ES-I3 (cell line): ENCODE data around the gene ZNF568.

Experiments used
- H3K36me3 ChIP-seq: 2 replicates; pipeline ENCODE4 v1.6.1; 2013; ENCODE audit warnings: mild to moderate bottlenecking, low read length, control low read depth, moderate library complexity; ENCODE audit not compliant: insufficient read depth
- H3K4me1 ChIP-seq: 2 replicates; pipeline ENCODE4 v1.6.1; 2013; ENCODE audit warnings: mild to moderate bottlenecking, control low read depth, low read length; ENCODE audit not compliant: insufficient read depth
- H3K9ac ChIP-seq: 2 replicates; pipeline ENCODE4 v1.6.1; 2013; ENCODE audit warnings: low read depth, mild to moderate bottlenecking, low read length, moderate library complexity
- H3K9me3 ChIP-seq: 2 replicates; pipeline ENCODE4 v1.6.1; 2013; ENCODE audit warnings: mild to moderate bottlenecking, low read length, moderate library complexity; ENCODE audit not compliant: control insufficient read depth, insufficient read depth

The ZNF568 gene

DNA sequence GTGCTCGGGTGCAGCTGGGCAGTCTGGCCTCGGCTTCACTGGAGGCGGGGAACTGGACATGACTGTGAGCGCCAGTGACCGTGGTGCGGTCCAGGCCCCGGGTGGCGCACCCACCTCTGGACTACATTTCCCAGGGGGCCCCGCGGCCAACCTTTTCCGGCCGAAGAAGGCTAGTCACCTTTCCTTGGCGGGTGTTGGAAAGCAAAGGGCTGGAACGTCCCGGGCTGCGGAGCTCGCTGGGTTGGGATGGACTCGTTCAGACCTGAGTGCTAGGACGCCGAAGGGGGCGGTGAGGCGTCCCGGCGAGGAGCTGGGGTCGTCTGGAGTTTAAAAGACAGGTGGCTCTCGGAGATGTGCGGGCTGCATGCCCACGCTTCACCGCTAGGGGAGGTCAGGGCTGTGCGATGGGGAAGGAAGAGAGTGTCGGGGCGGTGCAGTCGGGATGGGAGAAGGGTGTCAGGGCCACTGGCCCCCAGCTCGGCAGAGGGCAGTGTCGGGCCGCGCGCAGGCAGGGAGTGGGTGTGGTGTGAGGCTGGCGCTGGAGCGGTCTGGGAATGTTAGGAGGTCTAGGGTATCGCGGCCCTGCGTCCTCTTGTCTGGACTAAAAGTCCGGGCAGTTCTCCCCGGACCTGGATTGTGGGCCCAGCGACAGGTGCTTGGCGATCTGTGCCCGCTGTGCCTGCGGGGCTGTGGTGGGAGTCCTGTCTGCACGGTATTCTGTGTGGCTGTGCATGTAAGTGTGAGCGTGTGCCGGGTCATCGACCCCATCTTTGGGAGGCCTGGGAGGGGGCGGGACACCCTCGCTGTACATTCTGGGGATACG lies 57.1 kb downstream of the ZNF568 start:
- Histone ChIP-seq H3K9me3 (no peaks in the 10 kb centered on the region), H3K4me1 (no peaks in the 10 kb centered on the region), H3K36me3 (no peaks in the 10 kb centered on the region), H3K9ac (peak overlapping the region; percentile 67)

GRCh38 chr19:36973844-36974195 lies 57.7 kb downstream of the ZNF568 start:
- Histone ChIP-seq H3K9ac (peak overlapping the region; percentile 67), H3K4me1 (no peaks in the 10 kb centered on the region), H3K36me3 (no peaks in the 10 kb centered on the region), H3K9me3 (no peaks in the 10 kb centered on the region)

DNA sequence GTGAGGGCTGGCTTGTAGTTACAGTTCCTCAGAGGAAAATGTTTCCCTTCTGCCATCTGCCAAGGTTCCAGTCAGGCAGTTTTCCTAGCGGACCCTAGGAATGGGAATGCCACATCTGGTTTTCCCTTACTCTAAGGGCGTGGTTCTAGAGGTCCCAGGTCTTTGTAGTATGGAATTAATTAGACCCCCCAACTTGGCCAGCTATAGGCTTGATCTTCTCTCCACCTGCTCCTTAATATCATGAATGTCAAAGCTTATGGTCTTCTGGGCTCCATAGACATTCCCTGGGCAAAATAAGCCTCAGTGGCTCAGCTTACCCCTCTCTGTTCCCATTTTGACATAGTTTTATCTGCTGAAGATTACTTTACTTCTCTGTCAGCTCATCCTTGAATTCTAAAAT lies 70.0 kb downstream of the ZNF568 start:
- H3K9ac ChIP-seq = no peak overlapping the region
- peaks cover 2% of the 10 kb centered on the region; the same call in 1 of the 2 replicates for H3K9me3 ChIP-seq
- H3K36me3 ChIP-seq = no peaks in the 10 kb centered on the region; the same call in 1 of the 2 replicates
- H3K4me1 ChIP-seq = no peaks in the 10 kb centered on the region

- H3K4me1 ChIP-seq = no peaks in the 10 kb centered on the region
- peaks cover 2% of the 10 kb centered on the region; the same call in 1 of the 2 replicates for H3K9me3 ChIP-seq
- H3K36me3 ChIP-seq = no peaks in the 10 kb centered on the region; the same call in 1 of the 2 replicates
- H3K9ac ChIP-seq = no peak overlapping the region
Measured at GRCh38 chr19:36986601-36987000, 70.5 kb downstream of the ZNF568 start.

GRCh38 chr19:36987091-36987490 lies 71.0 kb downstream of the ZNF568 start:
- no peaks in the 10 kb centered on the region for H3K4me1 ChIP-seq
- peaks cover 2% of the 10 kb centered on the region; the same call in 1 of the 2 replicates for H3K9me3 ChIP-seq
- no peaks in the 10 kb centered on the region; the same call in 1 of the 2 replicates for H3K36me3 ChIP-seq
- no peak overlapping the region for H3K9ac ChIP-seq

- no peaks in the 10 kb centered on the region for H3K36me3 ChIP-seq
- H3K4me1 ChIP-seq = no peaks in the 10 kb centered on the region
- H3K9me3 ChIP-seq = peaks cover 6% of the 10 kb centered on the region
- H3K9ac ChIP-seq = no peak overlapping the region
Measured at GRCh38 chr19:36997152-36997842, 81.2 kb downstream of the ZNF568 start.

DNA sequence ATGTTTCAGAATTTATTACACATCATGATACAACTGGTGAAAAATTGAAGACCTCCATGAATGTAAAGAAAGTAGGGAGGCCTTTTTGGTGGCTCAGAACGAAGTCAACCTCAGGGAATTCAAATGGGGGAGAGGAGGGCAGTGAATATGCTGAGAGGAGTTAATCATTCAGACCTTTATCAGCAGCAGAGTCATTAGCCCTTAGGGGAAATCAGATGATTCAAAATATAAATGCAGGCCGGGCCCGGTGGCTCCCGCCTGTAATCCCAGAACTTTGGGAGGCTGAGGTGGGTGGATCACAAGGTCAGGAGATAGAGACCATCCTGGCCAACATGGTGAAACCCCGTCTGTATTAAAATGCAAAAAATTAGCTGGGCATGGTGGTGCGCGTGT lies 81.7 kb downstream of the ZNF568 start:
- Histone ChIP-seq H3K36me3 (no peaks in the 10 kb centered on the region), H3K4me1 (no peaks in the 10 kb centered on the region), H3K9ac (no peak overlapping the region), H3K9me3 (peaks cover 3% of the 10 kb centered on the region)

DNA sequence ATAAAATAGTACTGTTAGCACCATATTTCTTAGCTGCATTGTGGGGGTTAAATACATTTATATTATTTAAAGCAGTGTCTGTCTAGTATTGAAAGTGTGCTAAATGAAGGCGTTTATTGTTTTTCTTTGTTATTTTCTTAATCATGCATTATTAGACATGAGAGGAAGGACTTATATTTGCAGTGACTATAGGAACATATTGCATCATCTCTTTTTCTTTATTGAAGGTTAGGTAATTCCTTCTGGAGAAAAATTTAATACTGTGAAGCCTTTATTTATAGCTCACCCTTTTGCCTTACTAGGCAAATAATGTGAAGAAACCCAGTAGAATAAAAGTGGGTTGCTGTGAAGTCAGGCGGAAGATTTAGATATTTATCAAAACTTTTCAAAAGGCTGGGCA lies 83.2 kb downstream of the ZNF568 start:
- Histone ChIP-seq H3K9me3 (no peaks in the 10 kb centered on the region; the same call in 1 of the 2 replicates), H3K9ac (no peak overlapping the region), H3K4me1 (no peaks in the 10 kb centered on the region), H3K36me3 (no peaks in the 10 kb centered on the region)

DNA sequence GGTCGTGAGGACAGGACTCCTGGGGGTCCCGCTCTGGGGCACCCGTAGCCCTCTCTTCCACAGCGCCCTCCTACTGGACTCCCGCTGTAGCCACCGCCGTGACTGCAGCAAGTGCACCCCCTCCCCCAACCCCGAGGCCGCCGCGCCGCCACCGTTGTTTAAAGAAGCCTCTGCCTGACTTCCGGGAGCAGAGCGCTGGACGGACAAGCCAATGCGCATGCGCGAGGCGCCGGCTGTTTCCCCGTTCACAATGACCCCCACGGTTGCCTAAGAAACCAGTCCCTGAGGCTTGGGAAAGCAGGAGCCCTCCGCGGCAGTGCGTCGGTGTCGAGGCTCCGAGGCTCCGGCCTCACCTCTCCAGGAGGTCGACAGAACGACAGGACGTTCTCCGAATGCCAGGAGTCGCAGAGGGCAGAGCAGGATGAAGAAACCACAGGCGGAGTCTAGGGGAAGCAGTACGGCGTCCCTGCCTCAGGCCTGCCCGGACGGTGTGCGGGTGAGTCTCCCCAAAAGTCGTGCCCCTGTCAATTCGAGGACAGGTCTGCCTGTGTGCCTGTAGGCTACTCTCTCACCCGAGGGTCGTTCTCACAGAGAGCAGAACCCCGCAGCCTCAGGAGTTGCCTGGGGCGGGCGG lies 91.6 kb downstream of the ZNF568 start:
- H3K9ac ChIP-seq = no peak overlapping the region

DNA sequence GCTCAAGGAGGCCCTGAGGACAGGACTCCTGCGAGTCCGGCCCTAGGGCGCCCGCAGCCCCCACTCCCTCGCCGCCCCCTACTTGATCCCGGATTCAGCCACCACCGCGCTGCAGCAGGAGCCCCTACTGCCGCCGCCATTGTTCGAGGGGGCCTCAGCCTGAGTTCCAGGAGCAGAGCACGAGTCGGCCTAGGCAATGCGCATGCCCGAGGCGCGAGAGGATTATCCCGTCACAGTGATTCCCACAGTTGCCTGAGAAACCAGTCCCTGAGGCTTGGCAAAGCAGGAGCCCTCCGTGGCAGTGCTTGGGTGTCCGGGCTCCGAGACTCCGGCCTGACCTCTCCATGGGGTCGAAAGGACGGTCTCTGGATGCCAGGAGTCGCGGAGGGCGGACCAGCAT lies 93.7 kb downstream of the ZNF568 start:
- Histone ChIP-seq H3K9me3 (no peaks in the 10 kb centered on the region; the same call in 1 of the 2 replicates), H3K9ac (no peak overlapping the region), H3K4me1 (no peaks in the 10 kb centered on the region), H3K36me3 (no peaks in the 10 kb centered on the region)

More for the DNA sequence above, 91.6 kb downstream of the ZNF568 start:
- no peaks in the 10 kb centered on the region for H3K4me1 ChIP-seq
- no peaks in the 10 kb centered on the region for H3K36me3 ChIP-seq
- no peaks in the 10 kb centered on the region; the same call in 1 of the 2 replicates for H3K9me3 ChIP-seq

GRCh38 chr19:37012093-37012745 lies 96.1 kb downstream of the ZNF568 start:
- Histone ChIP-seq H3K9ac (no peak overlapping the region), H3K9me3 (no peaks in the 10 kb centered on the region; the same call in 1 of the 2 replicates), H3K36me3 (no peaks in the 10 kb centered on the region)

DNA sequence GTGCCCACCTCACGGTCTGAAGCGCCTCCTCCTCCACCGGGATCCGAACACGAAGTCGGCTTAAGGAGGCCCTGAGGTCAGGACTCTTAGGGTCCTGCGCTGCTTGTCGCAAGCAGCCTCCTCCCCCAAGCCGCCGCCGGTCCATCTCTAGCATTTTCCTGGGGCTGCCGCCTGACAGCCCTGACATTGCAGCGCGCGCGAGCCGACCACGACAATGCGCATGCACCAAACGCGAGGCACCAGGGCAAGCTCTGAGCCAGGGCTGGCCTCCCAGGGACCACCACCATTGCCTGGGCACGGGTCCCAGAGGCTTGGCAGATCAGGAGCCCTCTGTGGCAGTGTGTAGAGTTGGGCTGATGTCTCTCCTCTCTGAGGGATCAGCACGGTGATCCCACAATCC lies 98.3 kb downstream of the ZNF568 start:
- Histone ChIP-seq H3K36me3 (no peaks in the 10 kb centered on the region), H3K4me1 (no peaks in the 10 kb centered on the region), H3K9ac (no peak overlapping the region), H3K9me3 (no peaks in the 10 kb centered on the region; the same call in none of the 2 replicates)

More at GRCh38 chr19:37012093-37012745, 96.1 kb downstream of the ZNF568 start:
- H3K4me1 ChIP-seq = no peaks in the 10 kb centered on the region

DNA sequence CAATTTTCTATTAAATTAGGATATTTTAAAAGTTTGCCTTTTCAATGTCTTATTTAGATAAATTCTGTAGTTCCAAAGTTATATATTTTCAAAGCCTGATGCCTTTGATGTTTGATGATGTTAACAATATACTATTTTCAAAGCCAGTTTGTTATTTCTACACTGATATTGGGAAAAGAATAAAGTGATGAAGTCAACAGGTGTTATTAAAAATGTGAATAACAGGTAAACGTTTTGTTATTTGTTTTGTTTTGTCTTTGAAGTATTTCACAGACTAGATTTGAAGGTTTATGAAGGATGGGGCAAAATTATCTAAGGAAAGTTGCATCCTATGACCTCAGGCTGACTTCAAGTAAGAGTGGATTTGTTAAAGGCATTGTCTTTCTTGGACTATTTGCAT lies 129.0 kb downstream of the ZNF568 start:
- Histone ChIP-seq H3K36me3 (no peaks in the 10 kb centered on the region), H3K4me1 (no peaks in the 10 kb centered on the region), H3K9ac (no peak overlapping the region), H3K9me3 (0 out of 2 replicates have a peak, but pooled peaks cover 4% of the 10 kb centered on the region)
